Measurements from ENCODE around the gene PPP1R9A.

Gene PPP1R9A

DNA sequence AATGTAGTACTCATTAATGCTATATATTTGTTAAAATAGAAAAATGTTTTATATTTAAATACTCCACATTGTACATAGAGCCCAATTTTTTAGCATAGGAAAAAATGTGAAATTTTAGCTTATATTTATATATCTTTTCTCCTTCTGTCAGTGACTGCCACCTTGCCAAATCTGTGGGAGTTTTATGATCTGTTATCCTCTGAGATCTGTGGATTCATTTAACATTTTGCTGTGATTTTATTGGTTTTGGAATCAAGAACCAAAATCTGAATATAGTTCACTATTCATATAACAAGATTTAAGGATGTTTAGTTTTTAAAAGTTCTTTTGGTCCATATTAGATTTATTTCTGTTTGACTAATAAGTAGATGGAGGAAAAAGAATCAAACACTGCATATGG, 127.9 kb downstream of the PPP1R9A start:
- DNase-seq (ENCODE audit: low spot score) = no peak

DNA sequence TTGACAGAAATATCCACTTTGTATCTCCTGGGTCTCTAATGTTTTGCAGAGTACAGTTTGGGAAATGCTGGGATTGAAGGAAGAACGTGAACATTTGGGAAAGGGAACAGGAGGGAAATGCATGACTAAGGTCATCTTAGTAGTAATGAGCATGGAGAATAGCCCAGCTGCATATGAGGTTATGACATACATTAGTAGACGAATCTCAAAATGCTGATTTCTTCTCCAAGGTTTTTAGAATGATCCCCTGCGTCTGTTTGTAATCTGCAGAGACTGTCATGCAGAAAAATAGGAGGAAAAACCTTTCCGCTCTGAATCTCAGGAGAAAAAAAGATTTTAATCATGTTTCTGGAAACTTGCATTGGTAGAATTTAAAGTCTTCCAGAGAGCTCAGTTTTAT, 133.6 kb downstream of the PPP1R9A start:
- no peak for DNase-seq (ENCODE audit: low spot score)

DNA sequence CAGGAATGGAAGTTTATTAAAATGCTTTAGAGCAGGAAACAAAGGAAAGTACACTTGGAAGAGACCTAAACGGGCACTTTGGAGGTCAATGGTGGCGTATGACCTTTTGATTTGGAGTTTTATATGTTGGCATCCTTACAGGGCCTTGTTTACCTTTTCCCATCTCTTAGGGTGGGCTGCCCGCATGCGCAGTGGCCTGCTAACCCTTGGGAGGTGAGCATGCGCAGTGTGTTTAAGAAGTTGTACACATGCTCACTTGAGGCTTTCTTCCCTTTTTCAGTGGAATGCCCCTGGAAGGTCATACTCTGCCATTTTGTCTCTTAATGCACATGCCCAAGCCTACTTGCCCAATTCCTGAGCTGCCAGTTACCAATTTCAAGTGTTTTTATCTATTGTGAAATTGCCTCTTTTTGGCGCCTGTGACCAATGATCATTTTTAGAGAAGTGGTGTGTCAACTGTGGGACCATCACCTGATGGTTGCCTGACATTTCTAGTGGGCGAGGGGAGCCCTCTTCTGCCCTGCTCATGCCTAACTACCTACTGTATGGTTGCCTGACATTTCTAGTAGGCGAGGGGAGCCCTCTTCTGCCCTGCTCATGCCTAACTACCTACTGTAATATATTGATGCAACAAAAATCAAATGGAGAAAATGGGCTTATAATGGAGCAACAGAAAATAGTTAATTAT, 138.0 kb downstream of the PPP1R9A start:
- no peak for DNase-seq (ENCODE audit: low spot score)

DNA sequence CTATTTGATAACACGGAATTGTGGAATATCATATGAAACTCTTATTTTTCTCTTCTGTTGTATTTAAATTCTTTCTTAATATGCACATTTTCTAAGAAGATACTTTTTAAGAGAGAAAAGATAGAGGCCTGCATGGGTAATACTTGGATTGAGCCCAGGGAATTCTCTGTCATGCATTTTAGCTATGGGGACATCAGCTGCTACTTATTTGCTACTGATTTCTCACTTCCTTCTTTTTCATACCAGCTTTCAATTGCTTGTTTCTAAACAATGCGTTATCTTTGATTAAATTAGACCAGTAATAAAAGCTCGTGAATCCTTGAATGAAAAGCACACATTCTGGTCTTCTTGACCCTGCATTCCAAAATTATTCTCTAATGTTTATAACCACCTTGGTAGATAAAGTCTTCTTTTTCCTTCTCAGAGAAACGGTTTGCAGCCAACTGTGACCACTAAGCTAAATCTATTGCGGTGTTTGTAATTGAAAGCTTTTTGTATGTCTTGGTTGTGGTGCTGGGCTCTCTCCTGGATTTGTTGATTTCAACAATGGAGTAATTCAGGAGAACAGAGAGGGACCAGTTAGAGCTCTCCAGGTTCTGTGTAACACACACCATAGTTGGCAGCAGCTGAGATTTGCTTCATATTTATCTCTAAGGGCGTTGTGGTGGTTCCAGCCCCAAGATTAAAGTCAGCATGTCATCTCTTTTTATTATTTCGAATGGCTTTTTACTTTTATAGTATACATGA, 139.3 kb downstream of the PPP1R9A start:
- no peak for DNase-seq (ENCODE audit: low spot score)

DNA sequence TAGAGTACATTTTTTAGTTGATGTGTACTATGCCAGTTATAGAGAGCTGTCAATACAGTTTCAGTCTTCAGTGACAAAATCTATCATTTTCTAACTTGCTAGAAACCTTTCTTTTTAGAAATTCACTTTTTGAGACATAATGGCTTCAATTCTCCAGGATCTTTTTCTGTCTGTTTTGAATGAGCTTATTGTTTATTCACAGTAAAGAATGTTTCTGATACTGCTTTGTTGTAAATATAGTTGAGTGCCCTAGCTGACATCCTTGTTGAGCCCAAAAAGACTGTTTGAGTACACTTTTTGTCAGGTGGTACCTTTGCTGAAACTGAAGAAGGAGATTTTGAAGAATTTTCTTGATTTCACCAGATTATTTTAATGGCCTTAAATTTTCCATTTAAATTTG, 139.9 kb downstream of the PPP1R9A start:
- no peak for DNase-seq (ENCODE audit: low spot score)

DNA sequence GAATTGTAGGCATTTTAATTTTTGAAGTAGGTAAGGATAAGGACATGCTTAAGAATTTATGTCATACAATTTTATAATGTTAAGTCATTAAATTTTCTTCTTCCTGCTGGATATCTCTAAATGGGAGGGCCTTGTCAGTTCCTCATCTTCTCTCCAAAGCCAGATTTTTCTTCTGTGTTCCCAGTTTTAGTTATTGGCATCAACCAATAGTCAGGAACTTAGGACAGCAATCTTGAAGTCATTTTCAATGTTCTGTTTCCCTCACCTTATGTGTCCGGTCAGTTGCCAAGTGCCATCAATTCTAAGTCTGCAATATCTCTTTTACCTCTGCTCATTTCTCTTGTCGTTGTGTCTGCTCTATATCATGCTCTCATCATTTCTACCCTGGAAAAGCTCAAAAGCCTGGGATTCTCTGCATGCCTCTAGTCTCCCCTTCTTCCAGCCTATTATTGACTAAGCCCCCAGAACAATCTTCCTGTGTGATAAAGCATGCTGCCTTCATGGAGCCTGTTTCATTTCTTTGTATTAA, 145.2 kb downstream of the PPP1R9A start:
- no peak for DNase-seq (ENCODE audit: low spot score)

DNA sequence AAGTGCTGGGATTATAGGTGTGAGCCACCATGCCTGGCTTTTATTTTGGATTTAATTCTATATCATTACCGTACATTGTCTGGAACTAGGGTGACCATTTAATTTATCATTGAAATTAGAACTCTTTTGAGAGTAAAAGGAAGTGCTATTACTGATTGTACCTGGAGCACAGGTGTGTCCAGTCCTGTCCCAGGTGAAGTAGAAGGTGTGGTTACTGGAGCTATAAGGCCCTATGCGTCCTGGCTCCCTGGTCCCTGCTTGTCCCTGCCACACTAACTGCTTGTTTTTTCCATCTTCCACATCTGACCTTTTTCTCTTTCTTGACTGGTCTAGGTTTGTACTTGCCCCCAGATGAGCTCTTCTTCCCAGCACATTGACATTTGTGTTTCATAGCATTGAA, 147.0 kb downstream of the PPP1R9A start:
- DNase-seq (ENCODE audit: low spot score) = no peak

DNA sequence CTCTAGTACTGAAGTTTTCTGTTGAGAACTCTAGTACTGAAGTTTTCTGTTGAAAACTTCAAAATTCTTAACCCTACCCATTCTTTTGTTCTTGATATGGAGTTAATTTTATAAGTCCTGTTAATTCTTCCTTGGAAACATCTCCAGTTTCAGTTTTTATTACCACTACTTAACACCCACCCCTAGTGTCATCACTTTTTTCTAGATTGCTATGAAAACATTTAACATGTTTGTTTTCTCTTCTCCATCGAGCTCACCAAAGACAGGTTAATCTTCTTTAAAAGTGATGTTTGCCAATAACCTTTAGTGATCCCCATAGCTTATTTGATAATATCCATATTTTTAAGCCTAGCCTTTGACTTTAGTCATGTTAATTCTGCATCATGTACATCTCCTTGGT, 147.9 kb downstream of the PPP1R9A start:
- no peak for DNase-seq (ENCODE audit: low spot score)

DNA sequence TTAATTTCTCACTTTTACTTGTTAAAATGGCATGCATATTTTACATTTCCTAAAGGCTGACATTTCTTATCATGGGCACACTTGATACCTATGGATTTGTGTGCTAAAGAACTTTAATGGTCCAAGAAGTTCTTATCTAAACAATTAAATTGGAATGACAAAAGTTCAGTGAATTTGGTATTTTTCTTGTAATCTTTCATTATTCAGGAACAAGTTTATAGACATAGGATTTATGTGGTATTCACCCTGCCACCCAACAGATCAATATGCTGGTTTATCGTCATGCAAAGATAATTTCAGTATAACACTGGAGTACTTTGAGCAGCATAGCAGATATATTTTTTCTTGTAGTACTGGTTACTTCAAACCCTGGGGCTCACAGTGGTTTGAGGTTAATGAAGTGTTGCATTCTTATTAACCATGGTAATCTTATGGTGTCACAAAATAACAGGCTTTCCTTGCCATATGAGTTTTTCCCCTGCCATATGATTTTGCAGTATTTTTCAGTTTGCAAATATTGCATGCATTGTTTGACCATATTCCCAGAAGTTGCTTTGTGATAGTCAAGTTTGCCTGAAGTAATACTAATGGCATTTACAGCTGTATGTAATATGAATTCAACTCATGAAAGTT, 148.8 kb downstream of the PPP1R9A start:
- DNase-seq (ENCODE audit: low spot score) = no peak

DNA sequence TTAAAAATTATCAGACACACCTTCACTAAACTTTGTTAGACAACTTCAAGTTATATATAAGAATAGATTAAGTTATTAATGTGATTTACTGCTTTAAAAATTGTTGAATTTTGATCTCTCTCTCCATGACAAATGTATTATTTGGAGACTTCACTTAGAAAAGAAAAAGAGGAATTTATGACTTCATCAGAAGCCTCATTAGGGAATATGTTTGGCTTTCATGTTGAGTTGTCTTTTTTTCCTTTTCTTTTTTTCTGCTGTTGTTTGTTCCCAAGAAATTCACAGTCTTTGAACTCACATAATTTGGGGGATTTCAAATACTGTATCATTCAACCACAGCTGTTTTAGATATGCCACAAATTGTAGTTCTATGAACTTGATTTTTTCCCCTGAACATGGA, 149.5 kb downstream of the PPP1R9A start:
- no peak for DNase-seq (ENCODE audit: low spot score)

DNA sequence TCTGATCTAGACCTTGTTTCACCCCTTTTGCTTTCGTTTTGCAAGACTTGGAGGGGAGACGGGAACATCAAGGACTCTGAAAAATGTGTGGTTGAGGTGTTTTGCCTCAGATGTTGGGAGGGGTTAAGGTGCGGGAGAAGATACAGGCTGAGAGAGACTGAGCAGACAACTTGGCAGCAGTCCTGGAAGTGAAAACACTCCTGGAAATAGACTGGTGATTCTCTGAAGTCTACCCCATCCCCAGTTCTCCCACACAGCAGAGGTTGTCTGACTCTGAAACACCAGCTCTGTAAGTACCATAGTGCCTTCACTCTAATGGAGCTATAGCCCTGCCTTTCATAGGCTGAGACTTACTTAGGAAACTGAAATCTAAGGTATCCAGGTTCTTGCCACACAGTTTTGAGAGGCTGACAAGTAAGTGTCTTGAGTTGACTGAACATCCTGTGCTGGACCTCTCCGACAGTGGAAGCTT, 152.5 kb downstream of the PPP1R9A start:
- no peak for DNase-seq (ENCODE audit: low spot score)

DNA sequence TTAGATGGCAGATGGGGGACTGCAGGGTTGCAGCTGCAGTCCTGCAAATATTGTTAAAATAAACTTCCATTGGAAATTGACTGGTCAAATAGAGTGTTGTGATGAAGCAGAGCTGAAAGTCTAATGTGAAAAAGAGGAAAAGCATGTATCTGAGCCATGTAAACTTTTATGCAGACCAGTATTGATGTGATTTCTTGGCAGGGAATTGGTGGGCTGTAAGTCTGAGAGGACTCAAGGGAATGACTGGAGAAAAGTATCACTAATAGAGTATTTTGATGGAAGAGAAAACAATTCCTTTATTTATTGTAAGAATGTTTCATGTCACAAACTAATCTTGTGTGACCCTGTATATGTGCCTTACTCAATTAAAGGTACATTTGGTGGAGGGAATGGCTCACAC, 155.5 kb downstream of the PPP1R9A start:
- no peak for DNase-seq (ENCODE audit: low spot score)

DNA sequence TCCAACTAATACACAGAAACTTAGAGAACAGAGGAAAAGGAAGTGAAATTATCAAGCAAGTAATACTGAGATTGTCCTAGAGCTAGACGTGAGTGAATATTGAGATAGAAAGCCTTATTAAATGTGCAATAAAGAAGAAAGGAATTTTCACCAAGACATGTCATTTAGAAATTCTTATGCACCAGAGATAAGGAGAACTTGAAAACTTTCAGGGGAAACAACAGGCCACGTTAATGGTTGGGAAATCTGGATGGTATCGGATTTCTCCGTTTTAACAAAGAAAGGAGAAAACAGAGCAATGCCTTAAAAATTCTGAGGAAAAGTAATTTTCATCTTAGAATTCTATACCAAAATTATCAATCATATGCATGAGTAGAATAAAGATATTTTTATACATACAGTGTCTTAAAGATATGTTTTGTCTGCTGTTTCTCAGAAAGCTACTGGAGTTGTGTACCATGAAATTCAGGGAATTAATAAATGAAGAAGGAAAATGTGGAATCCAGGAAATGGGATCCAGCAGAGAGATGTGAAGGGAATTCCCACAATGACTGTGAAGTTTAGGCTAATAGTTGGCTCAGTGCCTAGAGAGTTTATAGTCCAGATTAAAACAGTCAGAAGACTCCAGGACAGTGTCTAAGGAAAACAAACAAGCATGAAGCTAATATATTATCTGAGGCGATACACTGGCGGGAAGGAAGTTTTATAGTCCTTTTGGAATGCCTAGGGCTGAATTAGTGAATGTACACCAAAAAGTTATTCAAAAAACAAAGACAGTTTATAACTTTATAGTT, 159.5 kb downstream of the PPP1R9A start:
- no peak for DNase-seq (ENCODE audit: low spot score)

DNA sequence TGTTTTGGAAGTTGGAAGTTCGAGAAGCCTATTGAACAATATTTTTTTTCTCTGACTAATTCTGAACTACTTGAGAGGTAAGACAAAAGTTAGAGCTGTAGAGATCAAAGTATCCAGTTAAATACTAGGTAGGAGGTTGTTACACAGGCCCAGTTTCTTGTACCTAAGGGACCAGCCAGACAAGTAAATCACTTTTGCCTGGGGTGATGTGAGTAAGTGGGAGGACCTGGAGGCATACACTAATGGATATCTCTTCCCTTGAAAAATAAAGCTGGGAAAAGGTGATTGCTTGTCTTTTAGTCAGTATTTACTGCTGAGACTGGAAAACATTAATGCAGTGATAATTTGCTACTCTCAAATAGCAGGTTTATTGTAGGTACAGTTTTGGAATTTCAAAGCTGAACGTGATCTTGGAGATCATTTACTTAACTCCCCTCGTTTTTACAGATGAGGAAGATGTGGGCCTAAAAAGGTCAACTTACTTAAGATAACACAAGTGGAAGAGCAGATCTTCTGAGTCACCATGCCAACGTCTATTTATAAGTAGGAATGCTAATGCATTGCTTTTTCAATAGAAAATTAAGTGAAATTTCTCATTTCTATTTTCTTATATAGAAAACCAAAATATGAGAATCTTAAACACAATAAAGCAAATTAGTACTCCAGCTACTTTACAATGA, 181.3 kb downstream of the PPP1R9A start:
- no peak for DNase-seq (ENCODE audit: low spot score)

DNA sequence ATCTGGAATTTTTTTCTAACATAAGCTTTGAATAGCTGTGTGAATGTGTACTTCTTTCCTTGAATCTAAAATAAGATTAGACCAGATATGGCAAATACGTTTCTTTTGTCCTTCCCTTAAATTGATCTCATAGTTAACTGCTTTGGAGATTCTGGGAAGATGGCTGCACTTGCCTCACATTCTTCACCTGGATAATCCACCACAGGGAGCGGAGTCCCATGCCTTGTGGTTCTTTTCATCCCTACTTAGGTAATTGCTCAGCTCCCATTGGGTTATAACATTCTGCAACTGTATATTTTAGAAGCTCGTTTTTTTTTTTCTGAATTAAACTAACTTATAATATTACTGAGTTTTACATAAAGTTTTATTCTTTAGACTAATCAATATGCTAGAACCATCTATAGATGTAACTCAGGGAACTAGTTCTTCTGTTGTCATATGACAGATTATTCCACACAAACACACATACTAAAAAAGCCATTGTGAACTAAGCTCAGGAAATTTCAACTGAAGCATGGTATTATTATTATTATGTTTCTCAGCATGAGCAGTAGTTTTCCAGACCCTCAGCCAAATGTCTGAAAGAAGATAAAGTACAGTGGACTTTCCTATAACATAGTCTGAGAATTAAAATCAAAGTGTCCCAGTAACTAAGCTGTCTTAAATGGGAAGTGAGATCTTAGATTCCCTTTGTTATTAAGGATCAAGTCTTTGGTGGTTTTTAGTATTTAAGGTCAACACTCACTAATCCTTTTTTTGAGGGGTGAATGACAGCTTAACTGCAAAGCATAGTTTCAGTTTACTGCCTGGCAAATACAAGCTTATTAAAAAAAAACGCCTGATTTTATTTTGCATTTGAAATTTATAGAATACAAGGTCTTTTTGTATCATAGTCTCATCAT, 182.3 kb downstream of the PPP1R9A start:
- DNase-seq (ENCODE audit: low spot score) = no peak

DNA sequence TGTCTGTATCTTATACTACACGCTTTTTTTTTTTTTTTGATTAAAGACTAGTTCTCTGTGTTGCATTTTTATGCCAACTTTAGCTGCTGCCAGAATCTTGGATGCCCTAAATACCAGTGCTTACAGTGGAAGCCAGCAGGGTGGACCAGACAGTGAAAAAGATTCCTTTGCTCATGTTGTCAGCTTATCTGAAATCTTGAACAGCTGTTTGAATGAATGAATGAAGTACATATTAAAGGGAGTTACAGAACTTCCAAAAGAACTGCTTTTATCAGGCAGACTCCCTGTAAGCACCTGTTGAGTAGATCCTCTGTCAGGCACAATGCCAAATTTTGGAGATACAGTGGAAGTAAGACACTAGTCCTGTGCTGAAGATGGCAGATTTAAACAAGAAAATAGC, 184.9 kb downstream of the PPP1R9A start:
- no peak for DNase-seq (ENCODE audit: low spot score)

DNA sequence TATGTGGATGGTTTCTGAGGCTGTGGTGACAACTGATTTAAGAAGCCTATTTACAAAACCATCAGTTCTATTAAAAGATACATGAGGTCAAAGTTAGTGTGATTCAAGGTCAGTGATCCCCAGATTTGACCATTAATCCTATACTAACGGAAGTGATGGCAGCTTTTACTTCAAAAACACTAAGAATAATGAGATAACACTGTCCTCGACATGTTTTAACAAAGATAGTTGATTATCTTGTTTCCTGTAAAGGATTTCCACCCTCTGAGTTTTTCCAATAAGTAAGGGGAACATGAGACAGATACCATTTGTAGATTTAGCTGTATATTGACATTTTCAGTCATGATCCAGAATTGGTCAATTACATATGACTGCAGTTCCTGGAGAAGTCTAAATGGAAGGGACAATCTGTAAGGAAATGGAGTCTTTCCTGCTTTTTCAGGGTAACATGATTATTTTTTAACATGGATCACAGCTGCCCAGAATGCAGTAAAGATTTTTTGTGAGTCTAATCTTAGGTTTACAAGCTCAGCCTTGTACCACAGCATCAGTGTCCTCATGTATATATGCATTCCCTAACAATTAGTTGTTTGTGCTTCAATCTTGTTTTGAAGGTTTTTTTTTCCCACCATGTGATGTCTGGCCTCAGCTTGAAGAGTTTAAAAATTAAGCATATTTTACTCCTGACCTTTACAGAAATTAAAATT, 188.0 kb downstream of the PPP1R9A start:
- no peak for DNase-seq (ENCODE audit: low spot score)

DNA sequence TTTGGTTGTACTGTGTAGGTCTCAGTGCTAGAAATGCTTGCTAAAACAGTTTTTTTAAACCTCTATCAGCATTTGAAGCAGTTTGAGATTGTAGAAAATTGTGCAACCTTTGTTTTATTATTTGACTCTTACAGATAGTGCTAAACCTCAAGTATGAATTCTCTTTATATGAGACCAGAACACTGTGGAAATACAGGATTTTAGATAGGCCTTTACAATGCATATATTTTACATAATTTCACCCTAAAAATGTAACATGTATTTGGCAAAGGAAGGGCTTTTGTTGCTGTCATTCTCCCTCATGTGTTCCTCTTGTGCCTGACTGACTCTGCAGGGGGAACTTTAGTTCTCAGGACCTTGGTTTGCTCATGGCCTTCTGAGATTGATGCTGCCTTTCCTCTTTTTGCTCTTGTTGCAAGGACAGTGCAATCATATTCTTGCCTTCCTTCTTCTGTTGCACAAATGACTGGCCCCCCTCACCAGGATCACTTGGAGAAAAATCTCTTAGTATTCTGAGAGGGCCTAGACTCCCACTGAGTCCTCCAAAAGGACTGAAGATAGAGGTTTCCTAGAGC, 188.7 kb downstream of the PPP1R9A start:
- DNase-seq (ENCODE audit: low spot score) = no peak

DNA sequence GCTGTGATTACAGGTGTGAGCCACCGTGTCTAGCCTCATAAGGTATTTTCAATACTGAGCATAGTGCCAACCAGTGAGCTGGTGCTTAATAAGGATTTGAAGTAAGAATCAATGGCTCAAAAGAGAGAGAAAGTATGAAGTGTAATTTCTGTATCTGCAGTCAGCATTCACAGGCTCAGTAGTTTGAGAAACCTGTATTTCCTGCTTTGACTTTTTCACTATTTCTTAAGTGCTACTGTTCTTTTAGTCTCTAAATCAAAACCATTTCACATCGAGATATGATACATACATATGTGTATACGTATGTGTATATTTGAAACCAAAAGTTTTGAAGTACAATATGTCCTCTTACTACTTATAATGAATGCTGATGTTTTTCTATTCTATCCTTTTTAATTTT, 189.9 kb downstream of the PPP1R9A start:
- DNase-seq (ENCODE audit: low spot score) = no peak

DNA sequence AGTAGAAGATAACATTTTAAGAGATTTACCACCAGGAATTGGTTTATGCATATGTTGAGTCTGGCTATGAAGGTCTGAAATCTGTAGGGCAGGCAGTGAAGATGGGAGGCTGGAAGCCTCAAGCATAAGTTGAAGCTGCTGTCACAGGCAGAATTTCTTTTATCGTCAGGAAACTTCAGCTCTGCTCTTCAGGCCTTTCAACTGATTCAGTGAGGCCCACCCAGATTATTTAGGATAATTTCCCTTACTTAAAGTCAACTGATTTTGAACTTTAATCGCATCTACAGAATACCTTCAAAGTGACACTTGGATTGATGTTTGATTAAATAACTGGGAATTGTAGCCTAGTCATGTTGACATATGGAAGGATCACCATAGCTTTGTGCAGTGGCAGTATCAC, 190.5 kb downstream of the PPP1R9A start:
- DNase-seq (ENCODE audit: low spot score) = no peak
